Hepatocyte (in vitro differentiated cells): ENCODE results near the gene AFAP1. TPM values are rescaled to one million over a fixed set of nuclear protein-coding genes. Genes with fewer than 3 reads are reported as not detected.

ENCODE experiments used
- DNase-seq: peaks from one replicate; pipeline ENCODE4 v3.0.0-alpha.2; 2016; ENCODE audit warnings: low spot score
- H2AFZ ChIP-seq: fragments of 200-600 bp; sonication (generic); 2 replicates; pipeline ENCODE4 v1.6.0; 2016; ENCODE audit warnings: antibody characterized with exemption, mild to moderate bottlenecking
- H3K27ac ChIP-seq: fragments of 200-600 bp; sonication (generic); 2 replicates; pipeline ENCODE4 v1.5.1; 2016; ENCODE audit warnings: mild to moderate bottlenecking
- H3K27me3 ChIP-seq: fragments of 200-600 bp; sonication (generic); 2 replicates; pipeline ENCODE4 v1.6.1; 2016
- H3K36me3 ChIP-seq: fragments of 200-600 bp; sonication (generic); replicated peaks from 2 replicates; pipeline ENCODE4 v1.5.1; 2016; ENCODE audit warnings: low read depth; ENCODE audit not compliant: insufficient read depth
- H3K4me1 ChIP-seq: fragments of 200-600 bp; sonication (generic); 2 replicates; pipeline ENCODE4 v1.5.1; 2016; ENCODE audit warnings: mild to moderate bottlenecking, moderate library complexity; ENCODE audit not compliant: insufficient read depth
- H3K4me2 ChIP-seq: fragments of 200-600 bp; sonication (generic); 2 replicates; pipeline ENCODE4 v1.6.0; 2016
- H3K4me3 ChIP-seq: fragments of 200-600 bp; sonication (generic); 2 replicates; pipeline ENCODE4 v1.5.1; 2016; ENCODE audit warnings: mild to moderate bottlenecking
- H3K79me2 ChIP-seq: fragments of 200-600 bp; sonication (generic); 2 replicates; pipeline ENCODE4 v1.6.0; 2017; ENCODE audit warnings: mild to moderate bottlenecking
- H3K9me2 ChIP-seq: fragments of 200-600 bp; sonication (generic); replicated peaks from 2 replicates; pipeline ENCODE4 v1.6.0; 2017; ENCODE audit warnings: mild to moderate bottlenecking; ENCODE audit not compliant: insufficient read depth
- H3K9me3 ChIP-seq: fragments of 200-600 bp; sonication (generic); 2 replicates; pipeline ENCODE4 v1.5.1; 2016; ENCODE audit warnings: low read depth, mild to moderate bottlenecking
- H4K20me1 ChIP-seq: fragments of 200-600 bp; sonication (generic); 2 replicates; pipeline ENCODE4 v1.6.0; 2016; ENCODE audit warnings: mild to moderate bottlenecking; ENCODE audit not compliant: insufficient read depth, poor library complexity, severe bottlenecking
- CTCF ChIP-seq: fragments of 200-600 bp; sonication (generic); IDR thresholded peaks from 2 replicates; pipeline ENCODE4 v1.5.1; 2016; ENCODE audit warnings: antibody characterized with exemption, mild to moderate bottlenecking; ENCODE audit not compliant: poor library complexity
- EZH2 ChIP-seq: fragments of 200-600 bp; sonication (generic); IDR thresholded peaks from 2 replicates; pipeline ENCODE4 v1.6.1; 2016; ENCODE audit warnings: antibody characterized with exemption, mild to moderate bottlenecking, borderline replicate concordance
- EZH2phosphoT487 ChIP-seq: fragments of 200-600 bp; sonication (generic); IDR thresholded peaks from one replicate; pipeline ENCODE4 v1.6.1; 2018; ENCODE audit warnings: antibody characterized with exemption, mild to moderate bottlenecking, low read depth, moderate library complexity; ENCODE audit not compliant: unreplicated experiment, severe bottlenecking
- WGBS: methylation state at CpG from one replicate; pipeline ENCODE4 v1.1.6; 2016; ENCODE audit warnings: low lambda C conversion rate; ENCODE audit errors: missing lambda C conversion rate; 5-methylcytosine and 5-hydroxymethylcytosine counted together
- polyA plus RNA-seq: library from polyadenylated mRNA; unstranded; fragments of >200 nt; fragmentation: Nextera tagmentation; extraction: Ambion mirVana; gene quantifications from 2 replicates; pipeline ENCODE4 v1.2.1, GENCODE V29; 2016
- total RNA-seq: library from RNA; depleted of rRNA; stranded (reverse); fragments of >200 nt; gene quantifications from 2 replicates; pipeline ENCODE4 v1.2.3, GENCODE V29; 2014

Gene AFAP1
- total and polyA plus RNA-seq, 2 experiments from 2014 or later, result 9.3 to 16.2 TPM

GRCh38 chr4:7808752-7809151 is 130.9 kb downstream of the AFAP1 start:
- Histone ChIP-seq H3K9me3 (no peaks in the 10 kb centered on the region), H3K4me1 (peaks cover 47% of the 10 kb centered on the region), H3K4me2 (no peak overlapping the region), H3K27ac (no peak overlapping the region), H2AFZ (no peak overlapping the region), H3K79me2 (no peaks in the 10 kb centered on the region), H3K27me3 (no peaks in the 10 kb centered on the region), H3K4me3 (no peak overlapping the region), H3K36me3 (no peaks in the 10 kb centered on the region), H3K9me2 (no peaks in the 10 kb centered on the region), H4K20me1 (no peaks in the 10 kb centered on the region)
- 83% methylated on average over 6 of the region's 6 CpGs for WGBS
- no peak for DNase-seq
- no peak for TF ChIP-seq EZH2phosphoT487
- no peak for TF ChIP-seq EZH2
- no peak for TF ChIP-seq CTCF

GRCh38 chr4:7808181-7808580 is 131.5 kb downstream of the AFAP1 start:
- no peak overlapping the region for H3K27ac ChIP-seq
- H4K20me1 ChIP-seq, result no peaks in the 10 kb centered on the region
- no peak overlapping the region for H2AFZ ChIP-seq
- no peak for DNase-seq
- WGBS, result 98% methylated on average over 8 of the region's 8 CpGs
- no peaks in the 10 kb centered on the region for H3K36me3 ChIP-seq
- TF ChIP-seq EZH2phosphoT487 (no peak), CTCF (no peak), EZH2 (no peak)
- H3K27me3 ChIP-seq, result no peaks in the 10 kb centered on the region
- no peaks in the 10 kb centered on the region for H3K9me3 ChIP-seq
- H3K79me2 ChIP-seq, result no peaks in the 10 kb centered on the region
- H3K9me2 ChIP-seq, result no peaks in the 10 kb centered on the region
- H3K4me1 ChIP-seq, result peaks cover 47% of the 10 kb centered on the region
- H3K4me2 ChIP-seq, result no peak overlapping the region
- no peak overlapping the region for H3K4me3 ChIP-seq

- Histone ChIP-seq H3K4me1 (peaks cover 43% of the 10 kb centered on the region), H3K79me2 (no peaks in the 10 kb centered on the region)
Measured at GRCh38 chr4:7807351-7807921, 132.2 kb downstream of the AFAP1 start.

GRCh38 chr4:7806338-7807090 is 133.1 kb downstream of the AFAP1 start:
- Histone ChIP-seq H3K27me3 (no peaks in the 10 kb centered on the region), H2AFZ (no peak overlapping the region), H3K36me3 (no peaks in the 10 kb centered on the region), H3K4me1 (peaks cover 34% of the 10 kb centered on the region), H3K9me2 (no peaks in the 10 kb centered on the region), H4K20me1 (no peaks in the 10 kb centered on the region), H3K9me3 (no peaks in the 10 kb centered on the region), H3K4me3 (no peak overlapping the region), H3K79me2 (no peaks in the 10 kb centered on the region), H3K27ac (peak overlapping the region; percentile 53), H3K4me2 (peak overlapping the region; percentile 5)
- no peak for TF ChIP-seq EZH2phosphoT487
- TF ChIP-seq CTCF, result no peak
- TF ChIP-seq EZH2, result no peak
- WGBS, result 71% methylated on average over 11 of the region's 11 CpGs
- no peak for DNase-seq

More at GRCh38 chr4:7807351-7807921, 132.2 kb downstream of the AFAP1 start:
- no peak overlapping the region for H3K4me3 ChIP-seq
- H3K9me3 ChIP-seq, result no peaks in the 10 kb centered on the region
- H4K20me1 ChIP-seq, result no peaks in the 10 kb centered on the region
- no peak overlapping the region for H3K4me2 ChIP-seq
- H3K27me3 ChIP-seq, result no peaks in the 10 kb centered on the region
- 89% methylated on average over 12 of the region's 12 CpGs for WGBS
- no peaks in the 10 kb centered on the region for H3K9me2 ChIP-seq
- no peak for TF ChIP-seq EZH2
- DNase-seq, result no peak
- no peaks in the 10 kb centered on the region for H3K36me3 ChIP-seq
- no peak overlapping the region for H2AFZ ChIP-seq
- H3K27ac ChIP-seq, result peak overlapping the region; percentile 24
